RWPE1 (cell line): ENCODE measurements around the gene TMEM154.

ENCODE experiments used
- CTCF ChIA-PET: fragments of 350-600 bp; sonication (Branson Sonifier 250); formaldehyde crosslinking; extraction: SDS; loops from one replicate; lab custom pipeline; 2021; lab: Yijun Ruan, JAX
- POLR2A ChIA-PET: fragments of 400-600 bp; formaldehyde crosslinking; extraction: SDS; loops from one replicate; lab custom pipeline; 2020; ENCODE audit warnings: antibody characterized with exemption; ENCODE audit not compliant: low non-redundant PET; lab: Yijun Ruan, JAX
- DNase-seq: peaks from one replicate; pipeline ENCODE4 v3.0.0; 2012; ENCODE audit warnings: low spot score
- H3K27ac ChIP-seq: fragments of 450-650 bp; 2 replicates; pipeline ENCODE4 v1.5.1; 2017
- CTCF ChIP-seq: fragments of 450-650 bp; conservative IDR thresholded peaks from 2 replicates; pipeline ENCODE4 v1.5.1; 2017; ENCODE audit warnings: low read depth, mild to moderate bottlenecking

TMEM154 gene

GRCh38 chr4:152708796-152709195 lies 29.0 kb upstream of the TMEM154 start:
- no peak for DNase-seq
- ChIA-PET CTCF (no interaction called here), POLR2A (no interaction called here)
- no peak for TF ChIP-seq CTCF
- peak overlapping the region; percentile 82 for H3K27ac ChIP-seq

GRCh38 chr4:152708361-152708760 lies 28.6 kb upstream of the TMEM154 start:
- ChIA-PET CTCF (no interaction called here), POLR2A (no interaction called here)
- DNase-seq, result no peak
- no peak overlapping the region for H3K27ac ChIP-seq
- TF ChIP-seq CTCF, result no peak

GRCh38 chr4:152707632-152708031 lies 27.8 kb upstream of the TMEM154 start:
- ChIA-PET CTCF (interaction anchor here (0.6 kb wide), 1 partner anchor 26 kb away, joined by 3 read pairs; no protein-coding TSS in a partner anchor), POLR2A (no interaction called here)
- no peak for TF ChIP-seq CTCF
- no peak overlapping the region for H3K27ac ChIP-seq
- DNase-seq, result no peak

GRCh38 chr4:152705903-152706302 lies 26.1 kb upstream of the TMEM154 start:
- POLR2A ChIA-PET, result no interaction called here
- CTCF ChIA-PET, result no interaction called here
- H3K27ac ChIP-seq, result no peak overlapping the region
- DNase-seq, result no peak
- TF ChIP-seq CTCF, result no peak

DNA sequence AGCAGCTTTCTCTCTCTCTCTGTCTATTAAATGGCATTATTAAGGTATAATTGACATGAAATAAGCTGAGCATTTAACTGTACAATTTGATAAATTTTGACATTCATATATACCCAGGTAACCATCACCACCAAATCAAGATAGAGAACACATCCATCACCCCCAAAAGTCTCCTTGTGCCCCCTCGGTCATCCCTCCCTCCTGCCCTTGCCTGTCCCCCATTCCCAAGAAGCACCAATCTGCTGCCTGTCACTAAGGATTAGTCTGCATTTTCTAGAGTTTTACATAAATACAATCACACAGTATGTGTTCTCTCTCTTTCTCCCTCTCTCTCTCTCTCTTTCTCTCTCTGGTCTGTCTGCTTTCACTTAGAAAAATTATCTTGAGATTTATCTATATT lies 25.0 kb upstream of the TMEM154 start:
- POLR2A ChIA-PET, result no interaction called here

DNA sequence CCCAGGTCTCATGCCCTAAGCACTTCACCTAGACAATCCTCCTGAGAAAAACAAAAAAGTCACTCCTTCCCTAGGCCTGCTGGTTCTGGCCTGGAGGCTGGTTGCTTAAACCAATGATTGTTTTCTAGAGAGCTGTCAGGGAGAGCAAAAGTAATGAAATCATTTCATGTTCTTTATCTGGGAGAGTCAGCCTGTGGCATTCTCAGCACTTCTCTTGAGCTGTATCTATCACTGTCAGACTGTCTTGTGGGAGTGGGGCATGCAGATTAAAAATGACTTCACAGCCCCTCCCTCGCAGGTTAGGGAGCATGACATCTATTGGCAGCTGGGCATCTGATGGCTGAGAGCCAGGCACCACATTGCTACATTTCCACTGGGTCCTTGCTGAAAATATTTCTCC lies 20.4 kb upstream of the TMEM154 start:
- no peak overlapping the region for H3K27ac ChIP-seq
- POLR2A ChIA-PET, result interaction anchor here (0.6 kb wide), 1 partner anchor 24 kb away, joined by 3 read pairs; no protein-coding TSS in a partner anchor
- no peak for TF ChIP-seq CTCF
- CTCF ChIA-PET, result no interaction called here
- DNase-seq, result no peak

More for the DNA sequence above, 25.0 kb upstream of the TMEM154 start:
- no peak for DNase-seq
- CTCF ChIA-PET, result no interaction called here
- no peak for TF ChIP-seq CTCF
- H3K27ac ChIP-seq, result no peak overlapping the region

DNA sequence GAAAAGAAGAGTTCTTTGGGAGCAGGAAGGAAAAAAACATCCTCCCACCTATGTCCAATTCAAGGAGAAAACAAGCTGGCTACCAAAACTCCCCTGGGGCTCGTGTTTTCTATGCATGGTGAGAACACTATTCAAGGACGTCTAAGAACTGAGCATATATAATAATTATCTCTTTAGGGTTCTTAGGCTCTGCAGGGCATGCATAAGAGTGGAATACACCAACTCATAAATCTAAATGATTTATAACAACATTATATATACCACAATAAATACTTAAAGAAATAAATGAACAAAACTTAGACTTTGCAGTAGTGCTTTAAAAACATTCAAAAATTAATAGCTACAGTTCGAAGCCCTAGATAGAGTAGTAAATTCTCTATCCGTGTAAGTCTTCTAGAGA lies 19.5 kb upstream of the TMEM154 start:
- DNase-seq, result no peak
- no peak for TF ChIP-seq CTCF
- H3K27ac ChIP-seq, result no peak overlapping the region
- ChIA-PET CTCF (no interaction called here), POLR2A (no interaction called here)
